ENCODE measurements around the gene SLC38A6. TPM values are rescaled to one million over a fixed set of nuclear protein-coding genes. Genes with fewer than 3 reads are reported as not detected.
A peak's percentile ranks its signal among the peaks of the same experiment; 100 is the strongest.

SLC38A6 gene
- 14.0 TPM for polyA plus RNA-seq (2013, experiment 1 of 2; ENCODE audit: insufficient read length)
- polyA plus RNA-seq (2013, experiment 2 of 2; ENCODE audit: insufficient read length): 17.0 TPM

GRCh38 chr14:60980811-60981632 is at the start of gene SLC38A6, which contains the start of gene TRMT5:
Gene SLC38A6 (plus strand): TSS chr14:60981245. CDS start chr14:60981278, 33 bp downstream.
Gene TRMT5 (minus strand): TSS chr14:60981079. CDS start chr14:60980973, 106 bp downstream.
- DNase-seq: peak; percentile 97

- DNase-seq: no peak
Observed at GRCh38 chr14:60933920-60934655, 47.0 kb upstream of the SLC38A6 start.

- no peak for DNase-seq
Observed at GRCh38 chr14:60935319-60935718, 45.7 kb upstream of the SLC38A6 start.

- no peak for DNase-seq
Observed at GRCh38 chr14:60943637-60944032, 37.4 kb upstream of the SLC38A6 start.

- peak; percentile 12 for DNase-seq
Observed at GRCh38 chr14:60944204-60944603, 36.8 kb upstream of the SLC38A6 start.

DNA sequence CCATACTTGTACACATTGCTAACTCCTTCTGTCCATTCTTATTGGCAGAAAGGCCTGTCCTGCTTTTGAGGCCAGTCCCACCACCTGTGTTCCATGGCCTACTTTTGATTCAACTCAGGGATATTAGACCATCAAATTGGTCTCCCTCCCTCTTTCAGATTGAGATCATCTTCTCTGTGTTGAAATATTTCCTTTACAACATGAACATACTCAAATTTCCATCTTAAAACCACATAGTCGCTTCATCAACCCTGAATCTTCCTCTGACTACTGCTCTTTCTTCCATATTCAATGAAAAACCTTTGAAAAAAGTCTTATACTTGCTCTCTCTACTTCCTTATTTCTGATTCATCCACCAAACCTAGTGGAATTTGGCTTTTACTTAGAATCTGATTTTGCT is 35.1 kb upstream of the SLC38A6 start:
- DNase-seq: no peak

- no peak for DNase-seq
Observed at GRCh38 chr14:60946773-60947172, 34.3 kb upstream of the SLC38A6 start.

GRCh38 chr14:60951776-60952435 is 29.1 kb upstream of the SLC38A6 start:
- DNase-seq: peak; percentile 73

DNA sequence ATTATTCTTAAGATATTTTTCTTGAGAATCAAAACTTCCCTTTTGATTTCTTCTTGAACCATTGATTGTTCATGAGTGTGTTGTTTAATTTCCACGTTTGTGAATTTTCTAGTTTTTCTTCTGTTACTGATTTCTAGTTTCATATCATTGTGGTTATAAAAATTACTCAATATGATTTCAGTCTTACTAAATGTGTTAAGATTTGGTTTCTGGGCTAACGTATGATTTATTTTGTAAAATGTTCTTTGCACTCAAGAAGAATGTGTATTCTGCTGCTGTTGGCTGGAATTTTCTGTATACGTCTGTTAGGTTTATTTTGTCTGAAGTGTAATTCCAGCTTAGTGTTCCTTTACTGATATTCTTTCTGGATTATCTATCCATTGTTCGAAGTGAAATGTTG is 24.8 kb upstream of the SLC38A6 start:
- DNase-seq: no peak

- DNase-seq: no peak
Observed at GRCh38 chr14:60956632-60957031, 24.4 kb upstream of the SLC38A6 start.

- DNase-seq: no peak
Observed at GRCh38 chr14:60958146-60958545, 22.9 kb upstream of the SLC38A6 start.

GRCh38 chr14:60963761-60964160 is 17.3 kb upstream of the SLC38A6 start:
- no peak for DNase-seq

GRCh38 chr14:60964904-60965303 is 16.1 kb upstream of the SLC38A6 start:
- DNase-seq: peak; percentile 42

DNA sequence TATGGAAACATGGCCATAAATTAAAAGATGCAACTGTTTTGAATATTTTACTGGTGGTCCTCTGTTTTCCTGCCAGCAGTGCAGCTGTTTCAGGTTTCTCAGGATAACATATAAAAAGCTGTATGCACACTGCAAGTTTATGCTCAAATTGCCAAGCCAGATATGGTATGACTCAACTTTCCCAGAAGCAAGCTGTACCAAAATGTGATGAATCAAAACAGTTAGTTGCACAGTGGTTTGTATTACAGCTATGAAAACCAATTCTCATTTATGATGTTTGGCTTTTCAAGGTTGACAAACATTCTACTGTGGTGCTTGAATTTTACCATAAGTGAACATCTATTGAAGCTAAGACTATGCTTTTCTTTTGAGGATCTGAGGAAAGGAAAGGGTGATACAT is 15.6 kb upstream of the SLC38A6 start:
- DNase-seq: peak; percentile 61

DNA sequence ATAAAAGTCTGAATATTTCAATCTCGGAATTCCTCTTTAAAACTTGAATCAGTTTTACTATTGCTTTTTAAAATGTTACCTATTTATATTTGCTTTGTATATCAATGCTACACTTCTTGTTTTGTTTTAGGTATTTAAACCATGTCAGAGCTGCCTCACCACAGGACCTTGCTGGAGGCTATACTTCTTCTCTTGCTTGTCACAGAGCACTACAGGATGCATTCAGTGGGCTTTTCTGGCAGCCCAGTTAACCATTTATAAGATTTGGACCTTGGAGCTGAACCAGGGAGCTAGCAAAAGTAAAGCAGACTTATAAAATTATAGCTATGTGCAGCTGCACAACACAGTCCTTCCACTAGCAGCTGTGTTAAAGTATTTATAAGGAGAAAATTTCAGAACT is 12.9 kb upstream of the SLC38A6 start:
- DNase-seq: no peak

- DNase-seq: no peak
Observed at GRCh38 chr14:60968671-60969070, 12.4 kb upstream of the SLC38A6 start.

- no peak for DNase-seq
Observed at GRCh38 chr14:60970146-60970545, 10.9 kb upstream of the SLC38A6 start.

DNA sequence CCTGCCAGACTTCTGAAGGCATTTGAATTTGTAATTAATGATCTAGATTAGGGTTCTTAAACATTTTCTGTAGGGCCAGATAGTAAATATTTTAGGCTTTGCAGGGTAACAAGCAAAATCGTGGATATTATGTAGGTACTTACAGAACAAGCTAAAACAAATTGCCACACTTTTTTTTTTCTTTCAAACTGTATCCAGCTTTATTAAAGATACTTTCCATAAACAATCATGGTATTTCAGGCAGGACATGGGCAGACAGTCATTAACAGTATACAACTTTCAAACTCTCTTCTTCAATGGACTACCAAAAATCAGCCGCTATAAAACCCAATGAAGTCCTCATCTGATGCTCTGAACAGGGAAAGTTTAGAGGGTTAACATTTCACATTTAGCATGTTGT is 9.8 kb upstream of the SLC38A6 start:
- DNase-seq: no peak

DNA sequence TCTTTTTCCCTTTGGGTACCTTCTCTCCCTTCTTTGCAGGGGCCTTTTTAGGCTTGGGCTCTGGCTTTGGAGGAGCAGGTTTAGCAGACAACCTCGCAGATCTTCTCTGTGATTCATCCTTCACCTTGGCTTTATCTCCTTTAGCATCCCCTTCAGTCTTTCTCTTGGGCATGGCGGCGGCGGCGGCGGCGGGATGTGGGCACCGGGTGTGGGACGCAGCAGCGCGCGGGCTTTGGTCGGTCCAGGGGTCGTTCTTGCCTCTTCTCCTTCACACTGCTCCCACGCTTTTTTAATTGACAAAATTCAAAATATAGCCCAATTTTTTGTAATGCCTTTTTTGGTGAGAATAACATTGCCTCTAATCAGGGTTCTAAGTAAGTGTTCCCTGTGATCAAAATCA is 8.8 kb upstream of the SLC38A6 start:
- no peak for DNase-seq

- DNase-seq: no peak
Observed at GRCh38 chr14:60973070-60973469, 8.0 kb upstream of the SLC38A6 start.

DNA sequence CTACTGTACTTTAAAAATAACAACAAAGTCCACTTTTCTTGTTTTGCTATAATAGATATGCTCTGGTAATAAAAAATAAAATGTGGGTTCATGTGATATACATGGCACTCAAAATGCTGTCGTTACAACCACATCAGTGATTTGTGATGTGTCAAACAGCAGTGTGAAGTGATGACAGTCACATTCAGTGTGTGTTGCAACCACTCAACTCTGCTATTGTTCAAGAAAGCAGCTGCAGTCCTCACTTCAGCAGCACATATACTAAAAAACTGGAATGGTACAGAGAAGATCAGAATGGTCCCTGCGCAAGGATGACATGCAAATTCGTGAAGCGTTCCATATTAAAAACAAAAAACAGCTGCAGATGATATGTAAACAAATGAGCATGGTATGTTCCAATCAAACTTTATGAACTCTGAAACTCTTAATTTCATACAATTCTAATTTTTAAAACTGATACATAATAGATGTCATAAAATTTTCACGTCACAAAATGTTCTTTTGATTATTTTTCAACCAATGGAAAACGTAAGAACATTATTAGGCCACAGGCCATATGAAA is 6.9 kb upstream of the SLC38A6 start:
- no peak for DNase-seq

DNA sequence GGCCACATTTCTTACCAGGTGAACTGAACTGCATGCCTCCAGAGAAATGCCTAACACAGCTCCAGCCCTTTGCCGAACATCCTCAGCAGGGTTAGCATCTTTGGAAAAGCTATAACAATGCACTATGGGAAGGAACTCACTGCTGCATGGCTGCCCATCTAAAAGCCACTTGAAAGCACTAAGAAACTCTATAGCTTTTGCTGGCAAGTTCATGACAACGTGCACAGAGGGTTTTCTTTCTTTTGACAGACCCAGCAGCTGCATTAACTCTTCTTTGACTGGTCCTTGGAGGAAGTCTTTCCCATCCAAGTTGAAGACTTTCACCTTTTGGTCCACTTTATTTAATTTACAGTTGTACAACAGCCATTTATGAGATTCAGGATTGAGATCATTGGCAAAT is 5.5 kb upstream of the SLC38A6 start:
- DNase-seq: no peak

DNA sequence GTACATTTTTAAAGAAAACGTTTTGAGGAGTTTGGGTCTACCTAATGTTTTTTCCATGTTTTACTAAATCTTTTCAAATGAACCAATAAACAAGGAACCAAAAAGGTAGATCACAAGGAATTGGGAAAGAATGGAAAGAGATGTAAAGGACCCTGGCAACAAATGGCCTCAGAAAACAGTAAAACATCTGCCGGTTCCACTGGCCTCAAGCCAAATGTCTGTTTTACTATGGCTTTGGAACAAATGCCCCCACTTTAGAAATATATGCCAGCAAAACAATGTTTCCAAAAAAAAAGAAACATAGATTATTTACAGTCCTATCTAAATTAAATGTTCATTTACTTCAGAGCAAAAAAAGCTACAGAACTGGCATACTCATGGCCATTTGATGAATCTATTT is 3.2 kb upstream of the SLC38A6 start:
- no peak for DNase-seq
